OCI-LY3 (cell line): ENCODE measurements around the gene PCNA.

Experiments
- EZH2phosphoT487 ChIP-seq: fragments of 200-600 bp; shearing (Covaris generic); IDR thresholded peaks from 2 replicates; pipeline ENCODE4 v1.6.1; 2018; ENCODE audit warnings: antibody characterized with exemption, mixed run types, low read depth
- TF ChIP-seq, protein P1 (sequence below): fragments of 200-600, 300-600 bp; sonication (generic); IDR thresholded peaks from 2 replicates; pipeline ENCODE4 v1.5.1; 2014; ENCODE audit warnings: antibody characterized with exemption, low read length, low read depth

GRCh38 chr20:5096463-5096862, 23.3 kb downstream of the PCNA start:
- TF ChIP-seq, protein P1, sequence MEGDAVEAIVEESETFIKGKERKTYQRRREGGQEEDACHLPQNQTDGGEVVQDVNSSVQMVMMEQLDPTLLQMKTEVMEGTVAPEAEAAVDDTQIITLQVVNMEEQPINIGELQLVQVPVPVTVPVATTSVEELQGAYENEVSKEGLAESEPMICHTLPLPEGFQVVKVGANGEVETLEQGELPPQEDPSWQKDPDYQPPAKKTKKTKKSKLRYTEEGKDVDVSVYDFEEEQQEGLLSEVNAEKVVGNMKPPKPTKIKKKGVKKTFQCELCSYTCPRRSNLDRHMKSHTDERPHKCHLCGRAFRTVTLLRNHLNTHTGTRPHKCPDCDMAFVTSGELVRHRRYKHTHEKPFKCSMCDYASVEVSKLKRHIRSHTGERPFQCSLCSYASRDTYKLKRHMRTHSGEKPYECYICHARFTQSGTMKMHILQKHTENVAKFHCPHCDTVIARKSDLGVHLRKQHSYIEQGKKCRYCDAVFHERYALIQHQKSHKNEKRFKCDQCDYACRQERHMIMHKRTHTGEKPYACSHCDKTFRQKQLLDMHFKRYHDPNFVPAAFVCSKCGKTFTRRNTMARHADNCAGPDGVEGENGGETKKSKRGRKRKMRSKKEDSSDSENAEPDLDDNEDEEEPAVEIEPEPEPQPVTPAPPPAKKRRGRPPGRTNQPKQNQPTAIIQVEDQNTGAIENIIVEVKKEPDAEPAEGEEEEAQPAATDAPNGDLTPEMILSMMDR = no peak
- no peak for TF ChIP-seq EZH2phosphoT487
